Measurements from ENCODE around the gene NGLY1.

The NGLY1 gene

DNA sequence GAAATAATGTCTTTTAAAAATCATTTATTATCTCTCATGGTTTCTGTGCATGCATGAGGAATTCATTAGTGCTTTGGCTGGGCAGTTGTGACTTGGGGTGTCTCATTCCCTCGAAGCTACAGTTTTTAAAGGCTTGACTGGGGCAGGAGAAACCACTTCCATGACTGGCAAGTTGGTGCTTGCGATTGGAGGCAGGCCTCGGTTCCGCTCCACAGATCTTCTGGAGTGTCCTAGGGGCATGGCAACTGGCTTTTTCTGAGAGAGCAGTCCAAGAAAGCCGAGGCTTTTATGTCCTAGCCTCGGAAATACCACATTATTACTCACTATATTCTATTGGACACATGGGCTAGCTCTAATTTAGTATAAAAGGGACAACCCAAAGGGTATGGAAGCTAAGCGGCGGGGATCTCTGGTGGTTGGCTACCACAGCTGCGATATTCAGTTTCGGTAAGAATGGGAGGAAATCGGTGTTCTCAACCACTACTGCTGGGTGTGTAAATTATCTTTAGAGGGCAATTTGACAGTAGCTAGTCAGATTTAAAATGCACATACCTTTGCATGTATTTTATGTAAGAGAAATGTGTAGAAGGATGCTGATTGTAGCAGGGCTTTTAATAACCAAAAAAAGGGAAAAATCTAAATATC, 69.8 kb downstream of the NGLY1 start:
- DNase-seq (ENCODE audit: extremely low read depth in 1 of 2, low read depth in 1 of 2): no peak

GRCh38 chr3:25711090-25711489, 72.2 kb downstream of the NGLY1 start:
- DNase-seq (ENCODE audit: extremely low read depth in 1 of 2, low read depth in 1 of 2): no peak

DNA sequence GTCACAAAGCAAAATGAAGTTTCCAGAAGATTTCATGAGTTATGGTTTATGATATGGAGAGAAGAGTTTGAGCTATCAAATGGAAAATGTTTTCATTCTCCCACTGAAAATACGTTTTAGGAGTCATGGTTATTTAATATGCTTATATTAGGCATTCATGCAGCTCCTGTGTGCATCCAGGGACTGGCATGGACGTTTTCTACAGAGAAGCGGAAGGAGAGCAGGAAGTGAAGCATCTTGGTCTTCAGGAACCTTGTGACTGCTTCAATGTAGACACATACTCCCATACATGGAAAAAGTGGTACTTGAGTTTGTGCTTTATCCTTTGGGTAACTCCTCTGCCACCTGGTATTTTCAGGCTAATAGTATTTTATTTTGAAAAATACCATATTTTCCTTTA, 75.2 kb downstream of the NGLY1 start:
- no peak for DNase-seq (ENCODE audit: extremely low read depth in 1 of 2, low read depth in 1 of 2)

DNA sequence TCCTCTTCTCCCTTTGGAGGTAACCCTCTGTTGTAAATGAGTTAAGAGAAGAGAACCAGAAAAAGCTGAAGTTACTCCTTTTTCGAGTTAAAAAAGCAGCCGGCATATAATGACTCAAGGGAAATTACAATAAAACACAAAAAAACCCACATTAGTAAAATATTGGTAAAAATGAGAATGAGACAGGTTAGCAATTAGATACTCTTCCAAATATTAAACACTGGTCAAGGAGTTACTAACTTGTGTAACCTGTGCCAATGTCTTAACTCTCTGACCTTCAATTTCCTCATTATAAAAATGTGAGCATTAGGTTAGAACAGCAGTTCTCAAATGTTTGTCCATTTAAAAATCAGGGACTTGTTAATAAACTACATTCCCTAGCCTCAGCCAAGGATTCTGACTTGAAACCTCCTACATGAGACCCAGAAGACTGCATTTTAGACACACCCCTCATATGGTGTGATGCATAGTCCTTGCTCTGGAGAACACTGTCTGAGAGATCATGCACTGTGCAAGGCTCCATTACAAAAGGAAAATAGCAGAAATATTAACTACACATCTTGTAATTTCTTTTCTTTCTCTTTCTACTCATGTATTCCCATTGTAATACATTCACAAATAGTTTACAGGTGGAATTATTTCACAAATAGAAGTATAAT, 75.8 kb downstream of the NGLY1 start:
- DNase-seq (ENCODE audit: extremely low read depth in 1 of 2, low read depth in 1 of 2): no peak

GRCh38 chr3:25706213-25706612, 77.0 kb downstream of the NGLY1 start:
- no peak for DNase-seq (ENCODE audit: extremely low read depth in 1 of 2, low read depth in 1 of 2)

- no peak for DNase-seq (ENCODE audit: extremely low read depth in 1 of 2, low read depth in 1 of 2)
Observed at GRCh38 chr3:25697553-25697952, 85.7 kb downstream of the NGLY1 start.

DNA sequence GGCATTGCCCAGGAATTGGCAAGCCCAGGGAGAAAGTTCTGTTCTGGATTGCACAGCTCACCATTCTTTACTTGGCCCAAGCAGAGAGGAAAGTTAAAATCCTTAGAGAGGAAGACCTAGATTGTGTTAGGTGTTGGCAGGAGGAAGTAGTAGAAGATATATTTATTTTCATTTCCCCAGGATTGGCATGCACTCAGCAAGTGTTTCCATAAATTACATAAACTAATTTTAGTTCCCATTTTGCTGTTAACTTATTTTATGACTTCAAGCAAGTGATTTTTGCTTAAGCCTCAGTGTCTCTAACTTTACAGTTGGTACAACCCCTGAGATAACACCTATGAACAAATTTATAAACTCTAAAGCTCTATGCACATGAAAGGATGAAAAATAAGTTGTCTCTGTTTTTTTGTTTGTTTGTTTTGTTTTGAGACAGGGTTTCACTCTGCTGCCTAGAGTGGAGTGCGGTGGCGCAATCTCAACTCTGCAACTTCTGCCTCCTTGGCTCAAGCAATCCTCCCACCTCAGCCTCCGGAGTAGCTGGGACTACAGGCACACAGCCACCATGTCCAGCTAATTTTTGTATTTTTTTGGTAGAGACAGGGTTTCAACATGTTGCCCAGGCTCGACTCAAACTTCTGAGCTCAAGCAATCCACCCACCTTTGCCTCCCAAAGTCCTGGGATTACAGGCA, 87.4 kb downstream of the NGLY1 start:
- DNase-seq (ENCODE audit: extremely low read depth in 1 of 2, low read depth in 1 of 2): no peak

DNA sequence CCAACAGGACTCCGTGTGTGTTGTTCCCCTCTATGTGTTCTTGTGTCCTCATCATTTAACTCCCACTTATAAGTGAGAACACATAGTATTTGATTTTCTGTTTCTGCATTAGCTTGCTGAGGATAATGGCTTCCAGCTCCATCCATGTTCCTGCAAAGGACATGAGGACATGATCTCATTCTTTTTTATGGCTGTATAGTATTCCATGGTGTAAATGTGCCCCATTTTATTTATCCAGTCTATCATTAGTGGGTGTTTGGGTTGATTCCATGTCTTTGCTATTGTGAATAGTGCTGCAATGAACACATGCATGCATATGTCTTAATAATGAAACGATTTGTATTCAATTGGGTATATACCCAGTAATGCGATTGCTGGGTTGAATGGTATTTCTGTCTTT, 90.0 kb downstream of the NGLY1 start:
- DNase-seq (ENCODE audit: extremely low read depth in 1 of 2, low read depth in 1 of 2): no peak

DNA sequence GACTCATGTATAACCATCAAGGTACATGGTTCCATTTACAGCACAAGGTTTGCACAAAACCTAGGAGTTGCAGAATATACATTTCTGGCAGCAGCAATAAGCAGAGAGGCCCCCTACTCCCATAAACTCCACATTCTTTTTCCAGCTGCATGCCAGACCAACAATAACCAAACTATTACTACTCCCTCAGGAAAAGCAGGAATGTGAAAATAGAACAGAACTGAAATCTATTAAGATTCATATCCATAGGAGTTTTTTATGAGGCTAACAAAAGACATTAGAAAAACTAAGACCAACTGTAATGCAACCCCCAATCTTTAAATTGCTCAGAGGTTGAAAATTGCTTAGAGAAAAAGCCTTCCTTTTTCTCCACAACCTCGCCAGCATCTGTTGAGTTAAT, 90.9 kb downstream of the NGLY1 start:
- no peak for DNase-seq (ENCODE audit: extremely low read depth in 1 of 2, low read depth in 1 of 2)

DNA sequence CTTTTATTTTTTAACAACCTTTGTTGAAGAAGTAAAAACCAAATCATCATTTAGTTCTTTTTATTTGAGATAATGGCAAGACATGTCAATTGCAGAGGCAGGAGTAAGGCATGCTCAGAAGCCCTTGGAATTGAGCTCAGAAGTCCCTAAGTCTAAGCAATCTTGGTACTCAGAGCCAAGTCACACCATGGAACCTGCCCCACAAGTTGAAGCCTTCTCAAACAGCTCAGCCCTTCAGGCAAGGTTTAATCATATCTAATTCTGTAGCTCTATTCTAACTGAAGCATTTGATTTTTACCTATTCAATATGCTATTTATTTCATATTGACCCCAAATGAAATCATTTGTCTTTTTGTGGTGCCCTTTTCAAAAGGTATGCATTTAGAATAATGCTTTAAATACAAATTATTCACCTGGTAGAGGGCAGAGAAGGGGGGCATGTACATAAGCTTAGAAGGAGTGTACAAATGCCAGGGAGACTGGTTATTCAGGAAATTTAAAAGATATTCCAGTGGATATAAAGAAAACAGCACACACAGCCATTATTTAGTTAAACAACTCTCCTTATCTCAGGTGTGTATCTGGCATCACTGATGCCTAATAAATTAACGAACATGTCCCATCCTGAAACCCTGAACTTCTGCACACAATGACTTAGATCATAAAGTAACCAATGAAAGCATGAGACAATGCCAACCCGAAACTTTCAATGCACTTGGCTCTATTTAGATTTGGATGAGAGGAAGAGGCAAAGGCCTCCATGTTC, 92.3 kb downstream of the NGLY1 start:
- DNase-seq (ENCODE audit: extremely low read depth in 1 of 2, low read depth in 1 of 2): no peak

- no peak for DNase-seq (ENCODE audit: extremely low read depth in 1 of 2, low read depth in 1 of 2)
Observed at GRCh38 chr3:25689226-25689625, 94.0 kb downstream of the NGLY1 start.

GRCh38 chr3:25687742-25688141, 95.5 kb downstream of the NGLY1 start:
- DNase-seq (ENCODE audit: extremely low read depth in 1 of 2, low read depth in 1 of 2): no peak

DNA sequence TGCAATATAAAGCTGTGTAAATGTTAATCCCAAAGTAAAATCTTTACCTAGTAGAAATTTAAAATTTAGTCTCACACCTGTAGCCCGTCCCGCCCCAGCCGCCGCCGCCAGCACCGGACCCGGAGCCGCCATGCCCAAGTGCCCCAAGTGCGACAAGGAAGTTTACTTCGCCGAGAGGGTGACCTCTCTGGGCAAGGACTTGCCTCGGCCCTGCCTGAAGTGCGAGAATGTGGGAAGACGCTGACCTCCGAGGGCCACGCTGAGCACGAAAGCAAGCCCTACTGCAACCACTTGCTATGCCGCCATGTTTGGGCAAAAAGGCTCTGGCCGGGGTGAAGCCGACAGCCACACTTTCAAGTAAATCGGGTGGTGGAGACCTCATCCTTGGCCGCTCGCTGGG, 96.5 kb downstream of the NGLY1 start:
- DNase-seq (ENCODE audit: extremely low read depth in 1 of 2, low read depth in 1 of 2): no peak

GRCh38 chr3:25683882-25684281, 99.4 kb downstream of the NGLY1 start:
- DNase-seq (ENCODE audit: extremely low read depth in 1 of 2, low read depth in 1 of 2): no peak

GRCh38 chr3:25683410-25683809, 99.8 kb downstream of the NGLY1 start:
- DNase-seq (ENCODE audit: extremely low read depth in 1 of 2, low read depth in 1 of 2): no peak

GRCh38 chr3:25679642-25680302, 103.5 kb downstream of the NGLY1 start:
- DNase-seq (ENCODE audit: extremely low read depth in 1 of 2, low read depth in 1 of 2): no peak

DNA sequence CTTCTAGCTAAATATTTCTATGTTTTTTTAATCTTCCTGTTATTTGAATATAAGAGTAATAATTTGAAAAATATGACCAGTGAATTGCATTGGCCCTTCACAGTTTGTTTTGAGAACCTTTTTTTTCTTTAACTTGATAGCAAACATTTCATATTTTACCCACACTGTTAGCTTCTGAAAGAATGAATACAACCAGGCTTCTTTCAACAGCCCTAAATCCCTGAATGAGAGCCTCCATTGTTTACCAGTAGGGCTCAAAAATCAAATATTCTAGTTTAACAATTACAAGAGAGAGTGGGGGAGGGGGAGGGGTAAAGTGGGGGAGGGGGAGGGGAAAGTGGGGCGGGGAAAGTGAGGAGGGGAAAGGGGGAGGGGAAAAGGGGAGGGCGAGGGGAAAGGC, 104.1 kb downstream of the NGLY1 start:
- no peak for DNase-seq (ENCODE audit: extremely low read depth in 1 of 2, low read depth in 1 of 2)

DNA sequence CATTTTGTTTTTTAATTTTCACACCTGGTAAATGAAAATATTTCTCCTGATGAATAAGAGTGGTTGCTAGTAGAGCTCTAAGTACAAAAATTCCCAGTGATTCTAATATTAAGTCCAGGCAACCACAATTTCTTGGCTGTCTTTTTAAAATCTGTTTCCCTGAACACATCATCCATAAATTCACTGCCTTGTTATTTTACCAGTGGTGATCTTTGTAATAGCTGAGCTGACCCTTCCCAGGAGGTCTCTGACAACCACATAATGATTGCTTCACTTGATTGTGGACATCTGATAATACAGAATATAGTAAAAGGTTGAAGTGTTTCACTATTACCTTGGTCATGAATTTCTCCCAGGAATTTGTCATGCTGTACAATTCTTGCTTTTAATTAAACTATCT, 104.7 kb downstream of the NGLY1 start:
- DNase-seq (ENCODE audit: extremely low read depth in 1 of 2, low read depth in 1 of 2): no peak

- DNase-seq (ENCODE audit: extremely low read depth in 1 of 2, low read depth in 1 of 2): no peak
Observed at GRCh38 chr3:25677121-25677520, 106.1 kb downstream of the NGLY1 start.

GRCh38 chr3:25674670-25675069, 108.6 kb downstream of the NGLY1 start:
- no peak for DNase-seq (ENCODE audit: extremely low read depth in 1 of 2, low read depth in 1 of 2)

GRCh38 chr3:25673738-25674298, 109.4 kb downstream of the NGLY1 start:
- DNase-seq (ENCODE audit: extremely low read depth in 1 of 2, low read depth in 1 of 2): no peak
